ENCODE results near the gene SLC44A4. TPM values are rescaled to one million over a fixed set of nuclear protein-coding genes. Genes with fewer than 3 reads are reported as not detected.

The SLC44A4 gene
- total RNA-seq, 2 experiments from 2014 or later, result 0.20 TPM; not detected in 1

GRCh38 chr6:31862344-31863235 lies 16.2 kb downstream of the SLC44A4 start, which contains the start of gene NEU1:
NEU1 (minus strand) TSS chr6:31862821; CDS start chr6:31862776, 45 bp downstream.
- H3K36me3 Mint-ChIP-seq (ENCODE audit: low read depth), result peaks cover 35% of the 10 kb centered on the region
- CTCF ChIA-PET, result interaction anchor here (0.7 to 2.2 kb wide), 5 partner anchors 24 to 202 kb away, joined by 3 to 11 read pairs (median 4); partner anchors contain the start of gene C6orf47
- DNase-seq, result peak; percentile 95 to 100 (median 98)
- peak; percentile 93 for ATAC-seq (ENCODE audit: poor library complexity)
- H3K4me3 ChIP-seq (ENCODE audit: low read length), result peak within 1 kb of the TSS; percentile 99
- POLR2A ChIA-PET, result interaction anchor here (0.7 to 2.9 kb wide), 28 partner anchors 16 to 1109 kb away, joined by 3 to 36 read pairs (median 6); partner anchors contain the start of genes ABHD16A, ATF6B, BAG6 and C6orf47
- peak within 1 kb of the TSS; percentile 80 to 96 for H3K27ac ChIP-seq (ENCODE audit: low read depth in 1 of 2, low read length in 2 of 2)
- no peaks in the 10 kb centered on the region for H3K9me3 ChIP-seq (ENCODE audit: control insufficient read depth in 1 of 2, insufficient read depth in 1 of 2, low read length in 2 of 2)
- peaks cover 37% of the 10 kb centered on the region for H3K4me1 ChIP-seq (ENCODE audit: insufficient read depth, low read length)
- no peaks in the 10 kb centered on the region for H3K9me3 Mint-ChIP-seq
- H3K27me3 ChIP-seq (ENCODE audit: control insufficient read depth in 1 of 2, insufficient read depth in 2 of 2, low read length in 2 of 2), result no peaks in the 10 kb centered on the region
- intact Hi-C loops (cut with DNase I, micrococcal nuclease), result loop anchor here (1.0 to 10.0 kb wide), 5 partner anchors 28 to 1432 kb away; partner anchors contain the start of genes BAG6 (in 1 of the 2), DDX39B (in 1 of the 2) and RGL2 (in 1 of the 2)
- TF ChIP-seq, protein P1, sequence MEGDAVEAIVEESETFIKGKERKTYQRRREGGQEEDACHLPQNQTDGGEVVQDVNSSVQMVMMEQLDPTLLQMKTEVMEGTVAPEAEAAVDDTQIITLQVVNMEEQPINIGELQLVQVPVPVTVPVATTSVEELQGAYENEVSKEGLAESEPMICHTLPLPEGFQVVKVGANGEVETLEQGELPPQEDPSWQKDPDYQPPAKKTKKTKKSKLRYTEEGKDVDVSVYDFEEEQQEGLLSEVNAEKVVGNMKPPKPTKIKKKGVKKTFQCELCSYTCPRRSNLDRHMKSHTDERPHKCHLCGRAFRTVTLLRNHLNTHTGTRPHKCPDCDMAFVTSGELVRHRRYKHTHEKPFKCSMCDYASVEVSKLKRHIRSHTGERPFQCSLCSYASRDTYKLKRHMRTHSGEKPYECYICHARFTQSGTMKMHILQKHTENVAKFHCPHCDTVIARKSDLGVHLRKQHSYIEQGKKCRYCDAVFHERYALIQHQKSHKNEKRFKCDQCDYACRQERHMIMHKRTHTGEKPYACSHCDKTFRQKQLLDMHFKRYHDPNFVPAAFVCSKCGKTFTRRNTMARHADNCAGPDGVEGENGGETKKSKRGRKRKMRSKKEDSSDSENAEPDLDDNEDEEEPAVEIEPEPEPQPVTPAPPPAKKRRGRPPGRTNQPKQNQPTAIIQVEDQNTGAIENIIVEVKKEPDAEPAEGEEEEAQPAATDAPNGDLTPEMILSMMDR (IDR thresholded peaks at IDR 0.05), result no peak
- H3K27ac Mint-ChIP-seq, result peak within 1 kb of the TSS; percentile 91
- peaks cover 30% of the 10 kb centered on the region for H3K36me3 ChIP-seq (ENCODE audit: insufficient read depth, low read length)
- H3K27me3 Mint-ChIP-seq, result no peaks in the 10 kb centered on the region
- H3K4me3 Mint-ChIP-seq, result peak within 1 kb of the TSS; percentile 88
- peaks cover 28% of the 10 kb centered on the region for H3K4me1 Mint-ChIP-seq (ENCODE audit: low read depth)

DNA sequence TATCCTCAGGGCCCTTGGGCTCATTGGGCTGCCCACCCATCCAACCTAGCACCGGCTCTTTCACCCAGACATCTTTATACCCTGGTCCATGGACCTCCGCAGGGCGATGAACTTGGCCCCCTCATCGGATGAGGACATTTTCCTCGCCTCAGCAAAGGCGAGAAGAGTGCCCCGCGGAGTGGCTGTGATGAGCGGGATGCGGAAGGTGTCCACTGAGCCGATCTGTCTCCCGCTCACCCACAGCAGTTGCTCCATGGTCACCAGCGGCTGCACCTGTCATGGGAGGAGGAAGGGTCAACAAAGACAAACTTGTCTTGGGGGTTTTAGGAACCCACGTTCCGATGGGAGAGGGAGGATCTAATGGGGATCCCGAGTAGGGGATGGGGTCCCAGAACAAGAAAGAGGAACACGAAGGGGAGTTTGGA lies 16.9 kb downstream of the SLC44A4 start:
- Histone ChIP-seq H3K9me3 (ENCODE audit: control insufficient read depth in 1 of 2, insufficient read depth in 1 of 2, low read length in 2 of 2) (no peaks in the 10 kb centered on the region), H3K27me3 (ENCODE audit: control insufficient read depth in 1 of 2, insufficient read depth in 2 of 2, low read length in 2 of 2) (no peaks in the 10 kb centered on the region), H3K4me1 (ENCODE audit: insufficient read depth, low read length) (peaks cover 37% of the 10 kb centered on the region), H3K4me3 (ENCODE audit: low read length) (peak overlapping the region; percentile 99), H3K27ac (ENCODE audit: low read depth in 1 of 2, low read length in 2 of 2) (peak overlapping the region; percentile 75 to 94), H3K36me3 (ENCODE audit: insufficient read depth, low read length) (peaks cover 36% of the 10 kb centered on the region)
- Mint-ChIP-seq H3K27me3 (no peaks in the 10 kb centered on the region), H3K9me3 (no peaks in the 10 kb centered on the region), H3K4me3 (peak overlapping the region; percentile 88), H3K36me3 (ENCODE audit: low read depth) (peaks cover 41% of the 10 kb centered on the region), H3K27ac (peak overlapping the region; percentile 91), H3K4me1 (ENCODE audit: low read depth) (peaks cover 28% of the 10 kb centered on the region)
- intact Hi-C loops (cut with DNase I, micrococcal nuclease), result loop anchor here (1.0 to 10.0 kb wide), 5 partner anchors 28 to 1433 kb away; partner anchors contain the start of genes BAG6 (in 1 of the 2), EHMT2 (in 1 of the 2) and RGL2 (in 1 of the 2)
- CTCF ChIA-PET, result no interaction called here
- POLR2A ChIA-PET, result interaction anchor here (1.4 to 2.9 kb wide), 12 partner anchors 18 to 1110 kb away, joined by 7 to 36 read pairs (median 11); partner anchors contain the start of genes BAG6, DDX39B, EHMT2 and MSH5
- ATAC-seq (ENCODE audit: poor library complexity), result no peak
- TF ChIP-seq, protein P1 (IDR thresholded peaks at IDR 0.05), result no peak
- no peak for DNase-seq

- TF ChIP-seq, protein P1 (IDR thresholded peaks at IDR 0.05), result no peak
- peak overlapping the region; percentile 88 for H3K4me3 Mint-ChIP-seq
- H3K9me3 Mint-ChIP-seq, result no peaks in the 10 kb centered on the region
- ATAC-seq (ENCODE audit: poor library complexity), result no peak
- Histone ChIP-seq H3K9me3 (ENCODE audit: control insufficient read depth in 1 of 2, insufficient read depth in 1 of 2, low read length in 2 of 2) (no peaks in the 10 kb centered on the region), H3K27me3 (ENCODE audit: control insufficient read depth in 1 of 2, insufficient read depth in 2 of 2, low read length in 2 of 2) (no peaks in the 10 kb centered on the region), H3K36me3 (ENCODE audit: insufficient read depth, low read length) (peaks cover 39% of the 10 kb centered on the region), H3K27ac (ENCODE audit: low read depth in 1 of 2, low read length in 2 of 2) (no peak overlapping the region), H3K4me3 (ENCODE audit: low read length) (no peak overlapping the region), H3K4me1 (ENCODE audit: insufficient read depth, low read length) (peaks cover 37% of the 10 kb centered on the region)
- H3K4me1 Mint-ChIP-seq (ENCODE audit: low read depth), result peaks cover 28% of the 10 kb centered on the region
- no peak for DNase-seq
- H3K27ac Mint-ChIP-seq, result peak overlapping the region; percentile 91
- ChIA-PET POLR2A (no interaction called here), CTCF (no interaction called here)
- H3K27me3 Mint-ChIP-seq, result no peaks in the 10 kb centered on the region
- peaks cover 41% of the 10 kb centered on the region for H3K36me3 Mint-ChIP-seq (ENCODE audit: low read depth)
- intact Hi-C loops (cut with DNase I, micrococcal nuclease), result loop anchor here in 1 of 2 experiments (2.0 to 10.0 kb wide), 2 partner anchors 36 to 1434 kb away; partner anchors contain the start of genes EHMT2 and RGL2
Measured at GRCh38 chr6:31861150-31861549, 17.6 kb downstream of the SLC44A4 start.
